ENCODE measurements around the gene PTPRT. TPM values are rescaled to one million over a fixed set of nuclear protein-coding genes. Genes with fewer than 3 reads are reported as not detected.
"Not testable (repeated sequence)": the region's sequence is repeated elsewhere in the genome, so short reads cannot be mapped to it uniquely, and the experiment has no call there.

The PTPRT gene
- total RNA-seq, 1 donor from 2014 or later = 0.03 TPM

DNA sequence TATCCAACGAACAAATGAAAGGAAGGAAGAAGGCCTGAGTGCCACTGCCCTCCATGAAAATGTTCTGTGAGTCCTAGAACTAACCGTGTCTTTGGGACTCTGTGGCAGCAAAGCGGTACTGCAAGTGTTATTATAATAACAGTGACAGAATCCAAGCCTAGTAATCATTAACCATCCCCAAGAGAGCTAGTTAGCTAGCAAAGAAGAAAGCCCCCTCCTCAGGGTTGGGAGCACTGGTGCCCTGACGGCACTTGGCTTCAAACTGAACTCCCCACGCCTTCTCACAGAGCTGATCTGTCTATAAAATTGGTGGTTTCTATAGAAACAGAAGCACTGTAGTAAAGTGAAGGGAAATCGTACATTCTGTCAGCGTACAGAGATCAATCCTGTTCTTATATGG lies 239.8 kb downstream of the PTPRT start:
- intact Hi-C loops (cut with DNase I) = no loop called here
- no peak for DNase-seq (ENCODE audit: low spot score)

DNA sequence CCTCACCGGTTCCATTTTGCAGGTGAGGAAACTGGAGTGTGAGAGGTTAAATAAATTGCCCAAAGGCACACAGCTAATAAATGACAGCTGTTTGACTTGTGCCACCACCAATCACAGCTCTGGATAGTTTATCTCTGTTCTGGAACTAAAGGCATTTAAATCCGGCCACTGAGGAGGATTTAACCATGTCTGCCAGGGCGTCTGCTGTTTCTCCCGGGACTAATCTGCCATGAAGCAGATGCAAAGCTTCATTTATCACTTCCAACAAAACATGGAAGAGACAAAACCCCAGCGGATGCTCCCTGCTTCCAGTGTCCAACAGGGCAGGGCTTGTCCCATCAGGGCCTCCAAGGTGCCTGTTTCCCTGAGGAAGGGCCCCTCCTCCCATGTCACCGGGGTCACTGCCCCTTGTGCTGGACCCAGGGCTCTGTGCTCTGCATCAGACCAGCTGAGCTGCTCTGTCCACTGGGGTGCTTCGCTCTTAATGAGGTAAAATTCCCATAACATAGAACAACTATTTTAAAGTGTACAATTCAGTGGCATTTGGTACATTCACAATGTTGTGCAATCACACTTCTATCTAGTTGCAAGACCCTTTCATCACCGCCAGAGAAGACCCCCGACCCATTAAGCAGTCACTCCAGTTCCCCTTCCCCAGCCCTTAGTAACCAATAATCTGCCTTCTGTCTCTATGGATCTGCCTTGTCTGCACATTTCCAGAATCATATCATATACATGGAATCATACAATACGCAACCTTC lies 244.3 kb downstream of the PTPRT start:
- no peak for DNase-seq (ENCODE audit: low spot score)
- intact Hi-C loops (cut with DNase I) = no loop called here

DNA sequence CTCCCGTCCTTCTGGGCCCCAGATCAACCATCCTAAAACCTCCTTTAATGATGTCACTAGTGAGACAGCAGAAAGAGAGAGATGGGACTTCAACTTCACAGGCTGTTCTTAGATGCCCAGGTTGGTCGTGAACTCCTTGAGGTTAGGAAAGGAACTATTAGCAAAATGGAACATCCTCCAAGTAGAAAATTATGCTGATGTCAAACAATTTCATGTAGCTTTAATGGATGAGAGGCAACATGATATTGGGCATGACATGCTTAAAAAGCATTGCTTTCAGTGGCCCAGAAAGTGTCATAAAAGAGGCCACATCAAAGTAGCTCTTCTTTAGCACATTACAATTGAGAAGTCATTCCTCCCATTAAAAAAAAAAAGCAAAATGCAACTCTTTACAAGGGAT lies 248.1 kb downstream of the PTPRT start:
- DNase-seq (ENCODE audit: low spot score) = no peak
- intact Hi-C loops (cut with DNase I) = no loop called here

DNA sequence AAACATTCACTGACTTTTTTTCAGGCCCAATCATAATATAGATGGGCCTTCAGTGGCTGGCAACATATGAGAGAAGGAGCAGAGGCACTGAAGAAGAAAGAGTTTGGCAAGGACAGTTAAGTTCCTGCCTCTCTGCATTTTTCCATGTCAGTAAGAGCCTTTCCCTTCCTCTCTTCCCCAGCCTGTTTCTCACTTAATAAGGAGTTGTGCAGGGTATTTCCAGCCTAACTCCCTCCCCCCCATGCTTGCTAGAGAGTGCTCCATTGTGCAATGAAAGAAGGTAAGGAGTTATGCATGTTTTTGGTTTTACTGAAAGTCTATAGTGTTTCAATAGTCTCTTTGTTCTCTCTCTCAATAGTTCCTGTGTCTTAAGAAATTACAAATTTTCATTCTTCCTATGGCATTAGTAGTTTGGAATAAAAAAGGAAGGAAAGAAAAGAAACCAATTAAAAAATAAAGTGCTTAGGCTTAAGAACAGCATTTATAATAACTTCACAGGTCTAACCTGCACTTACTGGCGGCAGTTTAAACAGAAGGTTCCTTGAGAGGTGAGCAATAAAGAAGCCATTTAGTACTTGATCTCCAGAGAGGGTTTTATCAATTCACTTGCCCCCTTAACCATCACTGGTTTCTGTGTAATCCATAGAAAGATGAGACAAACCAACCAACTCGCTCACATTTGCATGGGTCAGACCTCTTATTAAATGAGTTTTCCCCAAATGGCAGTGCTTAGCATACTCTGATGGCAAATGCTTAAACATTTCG lies 251.1 kb downstream of the PTPRT start:
- intact Hi-C loops (cut with DNase I) = no loop called here
- DNase-seq (ENCODE audit: low spot score) = no peak

DNA sequence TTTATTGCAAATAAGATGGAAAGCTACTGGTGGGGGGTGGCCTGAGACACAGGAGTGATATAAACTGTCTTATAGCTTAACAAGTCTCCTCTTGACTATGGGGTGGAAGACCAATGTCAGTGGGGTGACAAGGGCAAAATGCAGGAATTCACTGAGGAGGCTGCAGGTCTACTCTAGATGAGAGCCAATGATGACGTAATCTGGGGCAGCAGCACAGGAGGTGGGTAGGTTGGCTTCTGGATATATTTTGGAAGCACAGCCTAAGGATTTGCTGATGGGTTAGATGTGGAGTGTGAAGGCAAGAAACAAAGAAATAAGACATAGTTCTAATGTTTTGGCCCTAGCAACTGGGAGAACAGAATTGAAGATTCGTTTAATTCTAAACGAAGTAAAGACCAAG lies 253.2 kb downstream of the PTPRT start:
- intact Hi-C loops (cut with DNase I) = no loop called here
- DNase-seq (ENCODE audit: low spot score) = no peak

DNA sequence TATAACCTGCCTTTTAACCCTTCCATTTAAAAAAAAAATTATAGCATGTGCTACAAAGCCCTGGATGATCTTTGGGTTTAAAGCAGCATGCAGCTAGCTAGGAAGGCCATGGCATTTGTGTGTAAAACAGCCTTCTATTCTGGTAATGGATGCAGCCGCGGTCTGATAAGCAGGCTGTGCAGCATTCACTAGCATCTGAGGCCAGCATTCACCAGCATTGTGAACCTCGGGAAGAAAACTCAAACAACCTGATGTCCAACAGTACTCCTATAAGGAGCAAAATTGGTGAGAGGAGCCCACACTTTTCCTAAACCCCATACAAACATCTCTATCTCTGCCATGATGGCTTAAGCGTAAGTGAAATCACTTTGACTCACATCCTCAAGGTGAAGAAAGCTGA lies 265.5 kb downstream of the PTPRT start:
- intact Hi-C loops (cut with DNase I) = no loop called here
- no peak for DNase-seq (ENCODE audit: low spot score)

DNA sequence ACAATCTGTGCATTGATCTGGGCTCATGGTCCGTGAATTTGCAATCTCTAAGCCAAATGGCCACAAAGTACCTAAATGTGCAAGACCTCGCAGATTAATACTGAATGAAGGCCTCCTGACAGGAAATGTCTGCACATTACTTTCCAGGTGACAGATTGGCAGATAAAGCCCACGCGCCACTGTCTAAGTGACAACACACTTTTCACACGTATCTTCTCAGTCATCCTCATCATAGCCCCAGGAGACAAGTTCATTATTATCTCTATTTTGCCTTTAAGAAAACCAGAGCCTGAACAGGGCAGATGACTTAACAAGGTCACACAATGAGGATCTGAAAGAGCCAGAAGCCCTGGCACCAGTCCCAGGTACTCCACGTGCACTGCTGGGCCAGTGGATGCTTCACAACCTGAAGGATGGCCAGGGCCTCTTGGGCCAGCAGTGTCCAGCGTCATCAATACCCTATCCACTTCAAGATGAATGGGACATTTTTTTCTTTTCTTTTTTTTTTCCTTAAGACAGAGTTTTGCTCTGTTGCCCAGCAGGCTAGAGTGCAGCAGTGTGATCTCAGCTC lies 266.3 kb downstream of the PTPRT start:
- DNase-seq (ENCODE audit: low spot score) = no peak
- intact Hi-C loops (cut with DNase I) = no loop called here

DNA sequence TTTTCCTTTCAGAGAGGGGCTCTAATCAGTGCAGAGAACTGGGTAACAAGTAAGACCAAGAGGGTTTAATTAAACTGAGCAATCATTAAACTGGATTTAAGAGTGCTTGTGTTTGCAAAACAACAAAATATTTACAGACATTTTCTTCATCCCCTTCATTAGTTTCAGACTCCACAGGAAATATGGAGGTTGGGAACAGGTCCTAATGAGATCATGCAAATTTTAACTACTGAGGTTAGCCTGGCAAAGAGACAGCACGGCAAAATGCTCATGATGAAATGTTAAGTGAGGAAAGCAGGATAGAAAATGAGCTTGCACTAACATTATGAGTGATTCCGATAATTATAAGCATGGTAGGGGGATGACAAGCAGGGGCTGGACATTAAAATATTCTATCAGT lies 268.9 kb downstream of the PTPRT start:
- intact Hi-C loops (cut with DNase I) = no loop called here
- no peak for DNase-seq (ENCODE audit: low spot score)

DNA sequence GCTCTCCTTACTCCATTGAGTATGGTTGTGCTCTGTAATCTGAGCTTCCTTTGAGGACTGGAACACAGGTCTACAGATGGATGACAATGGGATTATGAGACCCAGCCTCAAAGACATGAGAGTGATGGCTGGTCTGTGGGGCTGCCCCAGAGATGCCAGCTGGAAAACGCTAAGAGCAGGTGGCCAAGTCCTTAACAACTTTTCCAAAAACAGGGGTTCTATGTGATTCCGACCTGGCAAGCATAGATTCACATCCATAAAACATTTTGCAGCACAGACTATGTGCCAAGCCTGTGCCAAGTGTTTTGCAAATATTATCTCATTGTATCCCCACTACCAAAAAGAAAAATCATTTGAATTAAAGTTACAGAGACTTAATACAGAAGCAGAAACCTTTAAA lies 270.4 kb downstream of the PTPRT start:
- DNase-seq (ENCODE audit: low spot score) = no peak
- intact Hi-C loops (cut with DNase I) = no loop called here

DNA sequence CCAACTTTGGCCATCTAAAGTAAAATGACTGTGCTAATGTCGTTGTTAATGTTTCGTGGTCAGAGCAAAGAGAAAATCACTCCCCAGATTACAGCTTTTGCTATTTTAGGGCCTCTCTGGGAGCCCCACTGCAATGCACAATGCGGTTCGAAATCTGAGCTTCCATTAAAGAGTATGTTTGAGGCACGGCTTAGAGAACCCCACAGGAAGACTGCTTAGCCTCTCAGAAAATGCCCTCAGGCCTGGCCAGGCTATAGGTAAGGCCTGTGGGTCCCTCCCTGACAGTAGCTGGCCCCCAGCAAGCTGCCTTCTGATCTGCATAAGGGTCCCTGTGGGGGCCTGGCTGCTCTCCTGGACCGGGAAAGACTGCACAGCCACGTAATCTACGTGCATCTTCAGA lies 274.6 kb downstream of the PTPRT start:
- DNase-seq (ENCODE audit: low spot score) = no peak
- intact Hi-C loops (cut with DNase I) = no loop called here

DNA sequence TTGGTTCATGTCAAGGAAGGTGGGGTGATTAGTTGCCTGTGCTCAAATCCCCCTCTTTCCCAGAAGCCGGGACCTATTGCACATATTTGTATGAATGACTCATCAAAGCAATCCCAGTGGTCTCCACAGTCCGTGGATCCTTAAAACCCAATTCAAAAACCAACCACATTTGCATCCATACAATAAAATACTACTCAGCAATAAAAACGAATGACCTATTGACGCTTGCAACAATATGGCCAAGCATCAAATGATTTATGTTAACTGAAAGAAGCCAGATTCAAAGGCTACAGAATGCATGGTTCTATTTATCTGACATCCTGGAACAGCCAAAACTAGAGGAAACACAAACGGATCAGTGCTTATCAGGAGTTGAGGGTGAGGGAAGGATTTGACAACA lies 275.4 kb downstream of the PTPRT start:
- no peak for DNase-seq (ENCODE audit: low spot score)
- intact Hi-C loops (cut with DNase I) = no loop called here

DNA sequence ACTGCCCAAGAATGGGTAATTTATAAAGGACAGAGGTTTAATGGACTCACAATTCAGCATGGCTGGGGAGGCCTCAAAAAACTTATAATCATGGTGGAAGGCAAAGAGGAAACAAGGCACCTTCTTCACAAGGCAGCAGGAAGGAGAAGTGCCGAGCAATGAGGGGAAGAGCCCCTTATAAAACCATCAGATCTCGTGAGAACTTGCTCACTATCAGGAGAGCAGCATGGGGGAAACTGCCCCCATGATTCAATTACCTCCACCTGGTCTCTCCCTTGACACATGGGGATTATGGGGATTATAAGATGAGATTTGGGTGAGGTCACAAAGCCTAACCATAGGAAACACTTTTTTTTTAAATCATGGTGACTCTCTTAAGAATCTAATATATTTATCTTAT lies 278.9 kb downstream of the PTPRT start:
- intact Hi-C loops (cut with DNase I); DNase-seq (ENCODE audit: low spot score): not testable (repeated sequence)

DNA sequence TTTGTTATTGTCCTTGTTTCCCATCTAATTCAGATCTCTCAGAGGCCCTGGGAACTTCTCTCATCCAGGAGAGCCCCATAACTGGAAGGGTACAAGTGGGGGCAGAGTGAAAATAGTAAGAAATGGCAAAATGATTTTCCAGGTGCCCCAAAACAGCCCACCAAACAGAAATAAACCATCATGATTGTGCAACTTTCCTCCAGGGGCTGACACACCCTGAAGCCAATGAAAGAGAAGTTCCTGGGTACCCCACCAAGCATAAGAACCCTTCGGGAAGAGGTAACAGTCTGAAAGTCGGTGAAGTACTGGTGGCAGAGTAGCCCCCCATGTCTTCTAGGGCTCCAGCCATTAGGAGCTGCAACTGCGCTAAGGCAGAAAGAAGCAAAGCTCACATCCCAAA lies 282.0 kb downstream of the PTPRT start:
- intact Hi-C loops (cut with DNase I) = no loop called here
- no peak for DNase-seq (ENCODE audit: low spot score)

DNA sequence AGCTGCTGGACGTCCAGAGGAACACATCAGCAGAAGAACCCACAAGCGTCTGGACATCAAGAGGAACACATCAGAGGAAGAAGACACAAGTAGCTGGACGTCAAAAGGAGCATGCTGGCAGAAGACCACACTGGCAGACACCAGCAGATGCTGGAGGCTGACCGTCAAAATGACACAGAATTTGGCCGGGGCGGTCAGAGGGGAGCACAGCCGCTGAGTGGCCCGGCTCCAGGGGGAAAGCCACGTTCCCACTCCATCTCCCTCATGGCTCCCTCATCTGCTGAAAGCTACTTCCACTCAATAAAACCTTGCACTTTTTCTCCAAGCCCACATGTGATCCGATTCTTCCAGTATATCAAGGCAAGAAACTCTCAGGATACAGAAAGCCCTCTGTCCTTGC lies 283.6 kb downstream of the PTPRT start:
- intact Hi-C loops (cut with DNase I) = no loop called here
- no peak for DNase-seq (ENCODE audit: low spot score)

DNA sequence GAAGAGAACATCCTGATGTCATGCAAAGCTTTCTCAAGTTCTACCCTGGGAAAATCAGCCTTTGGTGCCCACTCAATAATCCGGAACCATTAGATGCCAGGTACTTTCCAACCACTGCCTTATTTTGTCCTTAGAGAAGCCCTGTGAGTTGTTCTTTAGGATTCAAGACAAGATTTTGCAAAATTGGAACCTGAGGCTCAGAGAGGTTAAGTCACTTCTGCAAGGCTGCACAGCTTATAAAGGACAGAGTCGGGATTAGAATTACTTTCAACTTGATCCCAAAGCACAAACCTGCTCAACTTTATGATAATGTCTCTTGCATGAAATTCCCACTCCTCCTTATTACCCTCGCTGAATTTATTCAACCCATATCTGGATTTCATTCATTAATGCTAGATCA lies 287.2 kb downstream of the PTPRT start:
- intact Hi-C loops (cut with DNase I) = no loop called here

DNA sequence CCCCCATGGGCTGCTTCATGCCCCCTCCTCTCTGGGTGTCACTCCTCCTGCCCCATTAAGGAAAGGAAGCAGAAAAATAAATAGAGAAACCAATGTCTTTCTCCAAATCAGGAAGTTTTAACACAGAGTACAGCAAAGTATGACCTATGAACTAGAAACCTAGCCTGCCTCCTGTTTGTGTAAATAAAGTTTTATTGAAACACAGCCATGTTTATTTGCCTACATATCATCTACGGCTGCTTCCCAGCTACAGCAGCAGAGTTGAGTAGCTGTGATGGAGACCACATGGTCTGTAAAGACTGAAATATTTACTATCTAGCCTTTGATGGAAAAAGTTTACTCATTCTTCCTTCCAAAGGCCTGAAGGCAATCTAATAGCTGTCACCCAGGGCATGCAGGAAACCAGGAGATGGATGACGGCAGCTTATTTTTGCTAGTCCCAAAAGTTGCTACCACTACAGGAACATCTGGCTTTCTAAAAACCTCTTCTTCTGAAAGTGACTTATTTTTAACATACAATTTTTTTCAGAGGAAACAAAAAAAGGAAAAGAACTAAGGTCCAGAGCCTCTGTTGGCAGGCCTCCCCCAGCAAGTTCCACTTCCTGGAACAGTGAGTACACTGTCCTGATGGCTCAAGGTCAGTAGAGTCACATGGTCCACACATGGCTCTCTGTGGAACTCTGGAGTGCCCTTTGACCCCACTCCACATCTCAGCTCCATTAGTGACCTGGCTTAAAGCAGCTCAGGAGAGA lies 287.8 kb downstream of the PTPRT start:
- intact Hi-C loops (cut with DNase I) = no loop called here

More for the DNA sequence above, 287.2 kb downstream of the PTPRT start:
- no peak for DNase-seq (ENCODE audit: low spot score)

DNA sequence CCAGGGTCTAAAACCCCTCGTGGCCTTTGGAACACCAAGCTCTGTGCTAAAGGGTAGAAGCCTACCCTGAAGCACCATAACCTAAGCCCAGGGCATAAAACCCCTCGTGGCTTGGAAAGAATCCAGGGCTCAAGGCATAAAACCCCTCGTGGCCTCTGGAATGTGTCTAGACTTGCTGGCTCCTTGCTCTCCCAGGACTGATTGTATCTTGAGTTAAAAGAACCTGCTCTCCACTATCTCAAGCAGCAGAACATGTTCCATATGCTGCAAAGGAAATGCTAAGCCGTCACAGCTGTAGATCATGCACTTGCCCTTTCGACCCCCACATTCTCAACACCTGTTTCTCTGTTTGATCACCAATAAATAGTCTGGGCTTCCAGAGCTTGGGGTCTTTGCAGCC lies 288.9 kb downstream of the PTPRT start:
- intact Hi-C loops (cut with DNase I); DNase-seq (ENCODE audit: low spot score): not testable (repeated sequence)

More for the DNA sequence above, 287.8 kb downstream of the PTPRT start:
- no peak for DNase-seq (ENCODE audit: low spot score)

DNA sequence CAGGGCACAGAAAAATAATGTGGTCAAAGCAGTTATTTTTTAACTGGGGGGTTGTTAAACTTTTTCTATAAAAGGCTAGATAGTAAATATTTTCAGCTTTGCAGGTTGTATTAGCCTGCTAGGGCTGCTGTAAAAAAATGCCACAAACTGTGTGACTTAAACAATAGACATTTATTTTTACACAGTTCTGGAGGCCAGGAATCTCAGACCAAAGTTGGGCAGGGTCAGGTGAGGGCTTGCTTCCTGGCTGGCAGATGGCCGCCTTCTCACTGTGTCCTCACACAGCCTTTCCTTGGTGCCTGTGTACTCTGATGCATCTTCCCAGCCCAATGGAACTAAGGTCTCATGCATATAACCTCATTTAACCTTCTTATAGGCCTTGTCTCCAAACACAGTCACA lies 294.7 kb downstream of the PTPRT start:
- intact Hi-C loops (cut with DNase I) = no loop called here

DNA sequence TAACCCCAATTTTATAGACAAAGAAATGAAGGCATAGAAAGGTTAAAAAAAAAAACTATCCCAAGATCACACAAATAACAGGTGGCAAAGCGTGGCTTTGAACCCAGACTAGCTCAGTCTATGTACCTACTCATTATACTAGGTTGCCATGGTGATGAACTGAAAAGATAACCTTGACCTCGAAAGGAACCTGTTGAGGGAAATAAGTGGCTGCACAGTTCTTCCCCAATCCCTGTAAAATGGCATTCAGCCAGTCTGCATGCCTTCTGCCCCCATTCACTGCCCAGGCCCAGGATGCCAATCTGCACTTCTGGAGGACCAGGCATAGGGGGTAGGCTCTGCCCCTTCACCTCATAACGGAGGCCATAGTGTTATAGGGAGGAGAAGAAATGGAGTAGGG lies 295.2 kb downstream of the PTPRT start:
- no peak for DNase-seq (ENCODE audit: low spot score)
- intact Hi-C loops (cut with DNase I) = no loop called here

More for the DNA sequence above, 294.7 kb downstream of the PTPRT start:
- DNase-seq (ENCODE audit: low spot score) = no peak

DNA sequence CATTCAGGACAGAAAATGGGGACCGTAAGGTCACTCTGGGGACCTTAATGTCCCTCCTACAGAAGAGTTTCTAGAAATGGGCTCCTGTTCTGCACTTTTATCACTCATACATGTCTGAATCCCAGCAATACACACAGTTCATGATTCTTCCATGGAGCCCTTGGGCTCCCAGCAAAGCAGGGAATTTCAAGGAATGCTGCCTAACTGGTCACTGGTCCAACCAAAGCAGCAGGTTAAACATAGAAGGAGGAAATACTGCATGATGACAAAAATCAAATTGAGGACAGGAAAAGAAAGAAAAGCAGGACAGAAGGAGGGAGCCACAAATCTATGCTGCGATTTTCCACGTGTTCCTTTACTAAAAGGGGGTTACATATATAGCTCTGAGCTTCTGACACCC lies 300.2 kb downstream of the PTPRT start:
- no peak for DNase-seq (ENCODE audit: low spot score)
- intact Hi-C loops (cut with DNase I) = no loop called here
